Measurements from ENCODE around the gene PRKCH.

GRCh38 chr14:61368114-61368710 lies 46.8 kb downstream of the PRKCH start:
- TF ChIP-seq EZH2phosphoT487 (IDR thresholded peaks at IDR 0.05; ENCODE audit: insufficient read depth, low read depth) (no peak), EZH2 (IDR thresholded peaks at IDR 0.05; ENCODE audit: insufficient read depth, poor library complexity, severe bottlenecking) (no peak)

Data from GM23248 (cell line).